ENCODE data around the gene AP4B1.

Gene AP4B1

GRCh38 chr1:113942527-113942926 lies 37.9 kb upstream of the AP4B1 start:
- H3K4me3 ChIP-seq (ENCODE audit: low read depth, low read length) = no peak overlapping the region
- H3K36me3 ChIP-seq (ENCODE audit: insufficient read depth, low read length) = peaks cover 27% of the 10 kb centered on the region
- H3K4me1 ChIP-seq (ENCODE audit: control insufficient read depth, insufficient read depth, low read length, unreplicated experiment) = peaks cover 11% of the 10 kb centered on the region
- H3K79me2 ChIP-seq (ENCODE audit: control insufficient read depth, insufficient read depth, low read length, unreplicated experiment) = peaks cover 71% of the 10 kb centered on the region
- H3K27me3 ChIP-seq (ENCODE audit: insufficient read depth, low read length) = no peaks in the 10 kb centered on the region
- H3K27ac ChIP-seq (ENCODE audit: low read depth, low read length) = no peak overlapping the region
- H2AFZ ChIP-seq (ENCODE audit: low read length, unreplicated experiment) = no peak overlapping the region

GRCh38 chr1:113941245-113941559 lies 36.6 kb upstream of the AP4B1 start:
- H3K4me1 ChIP-seq (ENCODE audit: control insufficient read depth, insufficient read depth, low read length, unreplicated experiment) = peaks cover 13% of the 10 kb centered on the region
- H3K27me3 ChIP-seq (ENCODE audit: insufficient read depth, low read length) = no peaks in the 10 kb centered on the region
- H3K4me3 ChIP-seq (ENCODE audit: low read depth, low read length) = no peak overlapping the region
- H3K36me3 ChIP-seq (ENCODE audit: insufficient read depth, low read length) = peaks cover 27% of the 10 kb centered on the region
- H2AFZ ChIP-seq (ENCODE audit: low read length, unreplicated experiment) = no peak overlapping the region
- H3K27ac ChIP-seq (ENCODE audit: low read depth, low read length) = no peak overlapping the region
- H3K79me2 ChIP-seq (ENCODE audit: control insufficient read depth, insufficient read depth, low read length, unreplicated experiment) = peaks cover 71% of the 10 kb centered on the region

GRCh38 chr1:113940365-113941244 lies 36.0 kb upstream of the AP4B1 start:
- no peak overlapping the region for H2AFZ ChIP-seq (ENCODE audit: low read length, unreplicated experiment)
- H3K27me3 ChIP-seq (ENCODE audit: insufficient read depth, low read length) = no peaks in the 10 kb centered on the region
- peaks cover 27% of the 10 kb centered on the region for H3K36me3 ChIP-seq (ENCODE audit: insufficient read depth, low read length)
- no peak overlapping the region for H3K27ac ChIP-seq (ENCODE audit: low read depth, low read length)
- no peak overlapping the region for H3K4me3 ChIP-seq (ENCODE audit: low read depth, low read length)
- peaks cover 13% of the 10 kb centered on the region for H3K4me1 ChIP-seq (ENCODE audit: control insufficient read depth, insufficient read depth, low read length, unreplicated experiment)
- peaks cover 70% of the 10 kb centered on the region for H3K79me2 ChIP-seq (ENCODE audit: control insufficient read depth, insufficient read depth, low read length, unreplicated experiment)

GRCh38 chr1:113938192-113938591 lies 33.6 kb upstream of the AP4B1 start:
- peaks cover 20% of the 10 kb centered on the region for H3K36me3 ChIP-seq (ENCODE audit: insufficient read depth, low read length)
- no peak overlapping the region for H2AFZ ChIP-seq (ENCODE audit: low read length, unreplicated experiment)
- H3K27me3 ChIP-seq (ENCODE audit: insufficient read depth, low read length) = no peaks in the 10 kb centered on the region
- H3K27ac ChIP-seq (ENCODE audit: low read depth, low read length) = no peak overlapping the region
- peaks cover 81% of the 10 kb centered on the region for H3K79me2 ChIP-seq (ENCODE audit: control insufficient read depth, insufficient read depth, low read length, unreplicated experiment)
- H3K4me1 ChIP-seq (ENCODE audit: control insufficient read depth, insufficient read depth, low read length, unreplicated experiment) = peaks cover 13% of the 10 kb centered on the region
- H3K4me3 ChIP-seq (ENCODE audit: low read depth, low read length) = no peak overlapping the region

GRCh38 chr1:113937146-113937545 lies 32.5 kb upstream of the AP4B1 start:
- H3K27ac ChIP-seq (ENCODE audit: low read depth, low read length) = no peak overlapping the region
- H3K27me3 ChIP-seq (ENCODE audit: insufficient read depth, low read length) = no peaks in the 10 kb centered on the region
- no peak overlapping the region for H2AFZ ChIP-seq (ENCODE audit: low read length, unreplicated experiment)
- peaks cover 89% of the 10 kb centered on the region for H3K79me2 ChIP-seq (ENCODE audit: control insufficient read depth, insufficient read depth, low read length, unreplicated experiment)
- no peak overlapping the region for H3K4me3 ChIP-seq (ENCODE audit: low read depth, low read length)
- peaks cover 15% of the 10 kb centered on the region for H3K4me1 ChIP-seq (ENCODE audit: control insufficient read depth, insufficient read depth, low read length, unreplicated experiment)
- peaks cover 15% of the 10 kb centered on the region for H3K36me3 ChIP-seq (ENCODE audit: insufficient read depth, low read length)

GRCh38 chr1:113935970-113936369 lies 31.4 kb upstream of the AP4B1 start:
- Histone ChIP-seq H3K27ac (ENCODE audit: low read depth, low read length) (no peak overlapping the region), H3K79me2 (ENCODE audit: control insufficient read depth, insufficient read depth, low read length, unreplicated experiment) (peaks cover 95% of the 10 kb centered on the region), H3K27me3 (ENCODE audit: insufficient read depth, low read length) (no peaks in the 10 kb centered on the region), H3K4me3 (ENCODE audit: low read depth, low read length) (no peak overlapping the region), H3K36me3 (ENCODE audit: insufficient read depth, low read length) (peaks cover 8% of the 10 kb centered on the region), H3K4me1 (ENCODE audit: control insufficient read depth, insufficient read depth, low read length, unreplicated experiment) (peaks cover 22% of the 10 kb centered on the region), H2AFZ (ENCODE audit: low read length, unreplicated experiment) (no peak overlapping the region)

- Histone ChIP-seq H3K27ac (ENCODE audit: low read depth, low read length) (no peak overlapping the region), H3K27me3 (ENCODE audit: insufficient read depth, low read length) (no peaks in the 10 kb centered on the region), H3K4me3 (ENCODE audit: low read depth, low read length) (no peak overlapping the region), H3K36me3 (ENCODE audit: insufficient read depth, low read length) (0 out of 2 replicates have a peak, but pooled peaks cover under 1% of the 10 kb centered on the region), H3K4me1 (ENCODE audit: control insufficient read depth, insufficient read depth, low read length, unreplicated experiment) (peaks cover 22% of the 10 kb centered on the region), H2AFZ (ENCODE audit: low read length, unreplicated experiment) (no peak overlapping the region), H3K79me2 (ENCODE audit: control insufficient read depth, insufficient read depth, low read length, unreplicated experiment) (peaks cover 95% of the 10 kb centered on the region)
Measured at GRCh38 chr1:113935176-113935575, 30.6 kb upstream of the AP4B1 start.

- no peak overlapping the region for H3K4me3 ChIP-seq (ENCODE audit: low read depth, low read length)
- peaks cover 96% of the 10 kb centered on the region for H3K79me2 ChIP-seq (ENCODE audit: control insufficient read depth, insufficient read depth, low read length, unreplicated experiment)
- H3K27me3 ChIP-seq (ENCODE audit: insufficient read depth, low read length) = no peaks in the 10 kb centered on the region
- H3K27ac ChIP-seq (ENCODE audit: low read depth, low read length) = no peak overlapping the region
- peaks cover 22% of the 10 kb centered on the region for H3K4me1 ChIP-seq (ENCODE audit: control insufficient read depth, insufficient read depth, low read length, unreplicated experiment)
- H2AFZ ChIP-seq (ENCODE audit: low read length, unreplicated experiment) = no peak overlapping the region
- H3K36me3 ChIP-seq (ENCODE audit: insufficient read depth, low read length) = no peaks in the 10 kb centered on the region
Measured at GRCh38 chr1:113934511-113935055, 30.0 kb upstream of the AP4B1 start.

GRCh38 chr1:113934006-113934405 lies 29.4 kb upstream of the AP4B1 start:
- Histone ChIP-seq H3K79me2 (ENCODE audit: control insufficient read depth, insufficient read depth, low read length, unreplicated experiment) (peaks cover 90% of the 10 kb centered on the region), H3K27me3 (ENCODE audit: insufficient read depth, low read length) (no peaks in the 10 kb centered on the region), H3K4me1 (ENCODE audit: control insufficient read depth, insufficient read depth, low read length, unreplicated experiment) (peaks cover 22% of the 10 kb centered on the region), H3K4me3 (ENCODE audit: low read depth, low read length) (no peak overlapping the region), H3K36me3 (ENCODE audit: insufficient read depth, low read length) (no peaks in the 10 kb centered on the region), H3K27ac (ENCODE audit: low read depth, low read length) (no peak overlapping the region), H2AFZ (ENCODE audit: low read length, unreplicated experiment) (no peak overlapping the region)

- H3K27me3 ChIP-seq (ENCODE audit: insufficient read depth, low read length) = no peaks in the 10 kb centered on the region
- no peak overlapping the region for H2AFZ ChIP-seq (ENCODE audit: low read length, unreplicated experiment)
- peak overlapping the region; percentile 93 for H3K4me3 ChIP-seq (ENCODE audit: low read depth, low read length)
- no peaks in the 10 kb centered on the region for H3K36me3 ChIP-seq (ENCODE audit: insufficient read depth, low read length)
- H3K4me1 ChIP-seq (ENCODE audit: control insufficient read depth, insufficient read depth, low read length, unreplicated experiment) = peaks cover 9% of the 10 kb centered on the region
- H3K27ac ChIP-seq (ENCODE audit: low read depth, low read length) = peak overlapping the region; percentile 95
- H3K79me2 ChIP-seq (ENCODE audit: control insufficient read depth, insufficient read depth, low read length, unreplicated experiment) = peaks cover 71% of the 10 kb centered on the region
Measured at GRCh38 chr1:113931451-113931851, 26.9 kb upstream of the AP4B1 start.
